Measurements from ENCODE around the gene BSN.
A peak's percentile ranks its signal among the peaks of the same experiment; 100 is the strongest.
"Not testable (repeated sequence)": the region's sequence is repeated elsewhere in the genome, so short reads cannot be mapped to it uniquely, and the experiment has no call there.

Gene BSN

GRCh38 chr3:49534581-49535441, 19.5 kb upstream of the BSN start:
- no peak for DNase-seq (ENCODE audit: low read depth)

- no peak for DNase-seq (ENCODE audit: low read depth)
Observed at GRCh38 chr3:49535971-49536874, 18.1 kb upstream of the BSN start.

- no peak for DNase-seq (ENCODE audit: low read depth)
Observed at GRCh38 chr3:49536875-49537533, 17.3 kb upstream of the BSN start.

DNA sequence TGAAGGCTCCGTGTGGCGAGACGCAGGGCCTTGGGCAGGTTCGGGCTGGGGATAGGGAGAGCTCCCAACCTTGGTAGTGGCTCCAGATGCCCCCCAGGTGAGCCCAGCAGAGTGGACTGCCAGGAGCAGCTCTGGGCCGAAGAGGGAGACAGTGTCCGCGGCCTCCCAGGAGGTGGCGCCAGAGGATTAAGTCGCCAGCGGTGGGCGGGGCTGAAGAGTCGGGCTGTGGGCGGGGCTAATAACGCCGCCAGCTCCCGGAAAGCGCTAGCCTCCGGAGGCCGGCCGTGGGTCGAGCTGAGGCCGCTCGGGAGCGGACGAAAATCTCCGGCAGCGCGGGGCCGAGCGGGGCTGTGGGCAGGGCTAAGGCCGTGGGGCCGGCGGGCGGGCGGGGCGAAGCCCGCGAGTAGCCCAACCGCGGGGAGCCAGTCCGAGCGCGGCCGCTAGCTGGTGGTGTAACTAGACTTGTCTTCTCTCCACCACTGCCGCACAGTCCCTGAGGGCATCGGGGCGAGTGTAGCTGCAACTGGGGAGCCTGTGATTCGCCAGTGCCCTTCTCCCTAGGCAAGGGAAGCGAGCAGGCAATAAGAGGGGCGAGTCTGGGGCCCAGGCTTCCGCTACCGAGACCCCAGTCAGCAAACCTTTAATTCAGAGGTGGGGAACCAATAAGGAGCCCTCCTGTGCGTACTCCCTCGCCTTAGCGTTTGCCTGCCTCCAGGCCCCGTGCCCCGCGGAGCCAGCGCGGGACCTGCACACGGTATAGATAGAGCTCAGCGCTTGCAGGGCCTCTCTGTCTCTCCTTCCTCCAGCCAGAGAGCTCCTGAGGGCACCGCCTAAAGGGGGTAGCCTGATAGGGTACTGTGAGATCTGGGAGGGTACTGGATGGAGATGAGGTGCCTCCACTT, 14.4 kb upstream of the BSN start:
- peak; percentile 93 for DNase-seq (ENCODE audit: low read depth)

DNA sequence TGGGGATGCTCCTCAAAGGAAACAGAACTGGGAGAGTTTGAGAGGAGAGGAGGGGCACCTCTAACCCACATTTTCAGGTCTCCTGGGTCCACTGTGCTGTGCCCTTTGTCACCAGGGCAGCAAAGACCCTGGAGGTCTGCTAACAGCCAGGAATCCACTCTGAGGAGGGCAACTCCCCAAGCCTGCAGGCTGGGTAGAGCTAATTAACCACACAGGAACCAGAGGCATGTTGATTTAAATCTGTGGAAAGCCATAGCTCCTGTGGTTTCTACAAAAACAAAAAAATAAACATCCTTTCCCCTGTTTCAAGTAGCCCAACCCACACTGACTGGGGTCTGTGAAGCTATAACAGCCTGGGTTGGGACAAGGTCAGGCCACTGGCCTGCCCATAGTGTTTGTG, 2.2 kb upstream of the BSN start:
- DNase-seq (ENCODE audit: low read depth): no peak

DNA sequence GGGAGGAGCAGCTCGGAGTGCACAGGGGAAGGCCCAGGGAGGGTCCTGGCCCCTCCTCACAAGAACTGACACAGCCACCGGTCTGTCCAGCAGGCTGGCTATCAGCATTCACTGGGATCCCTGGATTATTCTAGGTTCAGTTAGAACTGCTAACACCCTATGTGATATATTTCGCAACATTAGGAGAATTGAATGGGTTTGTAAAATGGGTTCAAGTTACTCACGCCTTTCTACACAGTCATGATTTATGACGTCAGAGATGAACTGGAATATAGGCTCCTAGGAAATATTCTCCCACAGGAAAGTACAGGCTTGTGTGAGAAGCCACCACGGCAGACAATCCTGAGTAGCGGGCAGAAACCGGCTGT, 969 bp upstream of the BSN start:
- DNase-seq (ENCODE audit: low read depth): no peak

DNA sequence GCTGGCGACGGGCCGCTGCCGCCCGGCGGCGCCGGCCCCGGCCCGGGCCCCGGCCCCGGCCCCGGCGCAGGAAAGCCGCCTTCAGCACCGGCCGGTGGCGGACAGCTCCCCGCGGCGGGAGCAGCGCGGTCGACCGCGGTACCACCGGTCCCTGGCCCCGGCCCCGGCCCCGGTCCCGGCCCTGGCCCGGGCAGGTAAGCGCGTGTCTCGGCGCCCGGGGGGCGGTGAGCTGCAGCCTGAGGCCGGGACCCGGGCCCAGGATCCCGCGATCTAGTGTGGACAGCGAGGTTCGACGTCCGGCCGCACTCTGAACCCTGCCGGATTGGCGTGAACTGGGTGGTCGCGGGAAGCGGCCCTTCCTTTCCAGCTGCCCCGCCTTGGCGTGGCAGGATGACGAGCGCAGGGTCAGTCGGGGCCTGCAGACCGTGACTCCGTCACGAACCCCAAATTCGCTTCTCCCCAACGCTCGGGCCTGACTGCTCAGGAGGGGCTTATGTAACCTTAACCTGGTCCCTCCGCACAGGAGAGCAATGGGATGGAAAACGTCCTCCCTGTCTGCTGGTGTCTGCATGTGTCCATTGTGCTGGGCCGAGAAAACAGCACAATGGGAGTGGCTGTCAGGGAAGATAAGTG, 472 bp downstream of the BSN start:
- peak; percentile 49 for DNase-seq (ENCODE audit: low read depth)

GRCh38 chr3:49556500-49557275, 2.4 kb downstream of the BSN start:
- no peak for DNase-seq (ENCODE audit: low read depth)

- DNase-seq (ENCODE audit: low read depth): no peak
Observed at GRCh38 chr3:49563040-49563578, 8.8 kb downstream of the BSN start.

DNA sequence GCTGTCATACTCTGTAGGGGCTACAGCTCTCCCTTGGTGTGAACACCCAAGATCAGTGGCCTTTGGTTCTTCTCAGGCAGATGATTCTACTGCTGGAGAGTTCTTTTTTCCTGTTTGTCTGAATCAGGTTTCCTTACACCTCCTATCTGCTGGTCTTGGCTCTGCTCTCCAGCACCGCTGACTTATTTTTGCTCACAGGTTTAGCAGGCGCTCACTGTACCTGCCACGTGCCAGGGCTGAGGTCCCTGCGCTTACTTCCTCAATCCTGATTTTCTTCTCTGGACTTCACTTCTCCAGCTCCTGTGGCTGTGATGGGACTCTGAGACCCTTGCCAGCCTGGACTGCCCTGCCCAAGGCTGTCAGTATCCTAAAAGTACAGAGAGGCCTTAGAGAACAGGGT, 9.5 kb downstream of the BSN start:
- no peak for DNase-seq (ENCODE audit: low read depth)

- no peak for DNase-seq (ENCODE audit: low read depth)
Observed at GRCh38 chr3:49566312-49566711, 12.0 kb downstream of the BSN start.

GRCh38 chr3:49567406-49567805, 13.1 kb downstream of the BSN start:
- no peak for DNase-seq (ENCODE audit: low read depth)

DNA sequence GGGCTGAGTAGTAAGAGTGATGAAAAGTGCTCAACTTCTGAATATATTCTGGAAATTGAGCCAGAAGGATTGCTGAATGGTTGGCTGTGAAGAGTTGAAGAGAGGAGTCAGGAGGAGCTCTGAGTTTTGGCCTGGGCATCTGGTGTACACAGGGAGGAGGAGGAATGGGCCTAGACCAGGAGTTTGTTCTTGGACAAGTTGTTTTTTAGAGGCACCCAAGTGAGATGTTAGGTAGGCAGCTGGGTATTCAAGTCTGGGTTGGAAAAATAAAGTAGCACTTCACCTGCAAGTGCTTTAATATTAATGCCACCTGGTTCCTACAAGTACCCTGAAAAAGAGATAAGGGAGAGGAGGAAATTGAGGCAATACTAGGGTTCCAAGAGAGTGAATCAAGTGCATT, 14.7 kb downstream of the BSN start:
- DNase-seq (ENCODE audit: low read depth): no peak

- DNase-seq (ENCODE audit: low read depth): no peak
Observed at GRCh38 chr3:49570028-49570654, 15.9 kb downstream of the BSN start.

- no peak for DNase-seq (ENCODE audit: low read depth)
Observed at GRCh38 chr3:49582177-49582576, 27.9 kb downstream of the BSN start.

DNA sequence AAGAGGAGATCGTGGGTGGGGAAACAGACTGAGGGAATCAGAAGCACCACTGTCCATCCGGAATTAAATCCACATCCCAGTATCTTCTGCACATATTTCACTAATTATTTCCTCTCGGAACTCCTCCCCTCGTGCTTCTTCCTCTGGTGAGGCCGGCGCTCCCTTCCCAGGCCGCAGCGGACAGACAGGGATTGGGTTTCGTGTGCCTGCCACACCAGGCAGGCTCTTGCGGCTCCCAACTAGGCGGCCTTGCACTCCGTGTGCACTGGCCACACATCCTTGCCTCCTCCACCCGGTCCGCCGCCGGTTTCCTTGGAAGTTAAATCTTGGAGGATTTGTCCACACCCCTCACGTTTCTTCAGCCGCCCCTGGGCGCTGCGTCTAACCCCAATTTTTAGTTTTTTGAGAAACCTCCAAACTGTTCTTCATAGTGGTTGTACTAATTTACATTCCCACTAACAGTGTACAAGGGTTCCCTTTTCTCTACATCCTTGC, 31.0 kb downstream of the BSN start:
- DNase-seq (ENCODE audit: low read depth): not testable (repeated sequence)

DNA sequence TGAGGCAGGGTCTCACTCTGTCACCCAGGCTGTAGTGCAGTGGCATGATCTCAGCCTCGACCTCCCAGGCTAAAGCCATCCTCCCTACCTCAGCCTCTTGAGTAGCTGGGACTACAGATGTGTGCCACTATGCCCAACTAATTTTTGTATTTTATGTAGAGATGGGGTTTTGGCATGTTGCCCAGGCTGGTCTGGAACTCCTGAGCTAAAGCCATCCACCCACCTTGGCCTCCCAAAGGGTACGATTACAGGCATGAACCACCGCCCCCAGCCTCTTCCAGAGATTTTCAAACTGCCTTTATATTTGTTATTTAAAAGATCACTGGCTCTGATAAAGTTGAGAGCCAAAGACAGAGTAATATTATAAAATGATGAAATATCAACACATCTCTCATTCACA, 37.3 kb downstream of the BSN start:
- no peak for DNase-seq (ENCODE audit: low read depth)

DNA sequence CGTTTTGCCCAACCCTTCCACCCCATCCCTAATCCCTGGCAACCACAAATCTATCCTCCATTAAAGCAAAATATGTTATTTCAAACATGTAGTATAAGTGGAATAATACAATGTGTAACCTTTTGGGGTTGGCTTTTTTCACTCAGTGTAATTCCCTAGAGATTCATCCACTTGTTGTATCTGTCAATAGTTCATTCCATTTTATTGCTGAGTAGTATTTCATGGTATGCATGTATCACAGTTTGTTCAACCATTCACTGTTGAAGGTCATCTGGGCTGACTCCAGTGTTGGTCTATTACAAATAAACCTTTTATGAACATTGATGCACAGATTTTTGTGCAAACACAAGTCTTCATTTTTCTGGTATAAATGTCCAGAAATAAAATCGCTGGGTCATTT, 38.8 kb downstream of the BSN start:
- DNase-seq (ENCODE audit: low read depth): no peak

DNA sequence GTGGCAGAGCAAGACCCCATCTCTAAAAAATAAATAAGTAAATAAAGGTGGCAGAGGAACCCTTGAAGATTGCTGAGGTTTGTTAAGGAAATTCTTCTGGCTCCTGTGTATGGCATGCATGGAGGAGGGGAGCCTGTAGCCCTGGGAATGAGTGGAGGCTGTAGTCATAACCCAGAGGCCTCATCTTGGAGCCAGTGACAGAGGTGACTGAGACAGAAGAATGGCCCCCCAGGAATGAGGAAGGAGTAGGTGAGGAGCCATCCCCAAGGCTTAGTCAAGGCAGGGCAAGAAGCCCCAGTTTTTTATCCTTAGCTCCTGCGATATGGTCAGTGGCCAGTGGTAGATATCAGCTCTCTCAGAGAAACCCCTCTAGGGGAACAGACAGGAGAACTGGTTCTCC, 46.5 kb downstream of the BSN start:
- no peak for DNase-seq (ENCODE audit: low read depth)
